HEK293 (cell line): ENCODE data around the gene GALR2.

Source experiments
- CTCF ChIA-PET: fragments of 350-600 bp; formaldehyde crosslinking; extraction: SDS; loops from one replicate; lab custom pipeline; 2021; ENCODE audit warnings: antibody characterized with exemption; lab: Yijun Ruan, JAX
- POLR2A ChIA-PET: fragments of 300-600 bp; formaldehyde crosslinking; extraction: SDS; loops from one replicate; lab custom pipeline; 2020; ENCODE audit warnings: antibody characterized with exemption, inconsistent platforms; lab: Yijun Ruan, JAX
- H3K27ac ChIP-seq: fragments of 200-500 bp; sonication (Bioruptor generic); 2 replicates; pipeline ENCODE4 v1.5.1; 2014; ENCODE audit warnings: low read depth, low read length, control low read depth, inconsistent platforms; ENCODE audit errors: extremely low read depth
- H3K36me3 ChIP-seq, 2 experiments: fragments of 200-500 bp in 1 of 2; sonication (Bioruptor generic) in 1 of 2; 1 replicate in 1 of 2; 2 replicates in 1 of 2; pipeline ENCODE4 v1.5.1; 2014 to 2017; ENCODE audit warnings: inconsistent platforms in 2 of 2, low read length in 2 of 2; ENCODE audit not compliant: control insufficient read depth in 2 of 2, insufficient read depth in 1 of 2
- H3K4me1 ChIP-seq: fragments of 200-500 bp; sonication (Bioruptor generic); 2 replicates; pipeline ENCODE4 v1.5.1; 2014; ENCODE audit warnings: mild to moderate bottlenecking, low read length, inconsistent platforms; ENCODE audit not compliant: control insufficient read depth, insufficient read depth
- H3K4me3 ChIP-seq: 2 replicates; pipeline ENCODE4 v1.5.1; 2011; ENCODE audit warnings: low read depth, mild to moderate bottlenecking, control low read depth, low read length, moderate library complexity
- H3K9me3 ChIP-seq: fragments of 200-500 bp; sonication (Bioruptor generic); 2 replicates; pipeline ENCODE4 v1.5.1; 2014; ENCODE audit warnings: low read depth, low read length, inconsistent platforms; ENCODE audit not compliant: control insufficient read depth, insufficient read depth
- HOXD13 ChIP-seq: sonication (generic); formaldehyde crosslinking; IDR thresholded peaks from 2 replicates; pipeline ENCODE4 v1.8.0; 2022; ENCODE audit warnings: missing genetic modification reagents, borderline replicate concordance
- KLF1 ChIP-seq: fragments of 450-650 bp; formaldehyde crosslinking; IDR thresholded peaks from 2 replicates; pipeline ENCODE4 v1.5.1; 2016; ENCODE audit warnings: missing biosample characterization, missing genetic modification characterization
- PRDM1 ChIP-seq: fragments of 450-650 bp; formaldehyde crosslinking; IDR thresholded peaks from 2 replicates; pipeline ENCODE4; 2016; ENCODE audit warnings: missing biosample characterization, missing genetic modification characterization
- SCRT2 ChIP-seq: fragments of 450-650 bp; formaldehyde crosslinking; IDR thresholded peaks from 2 replicates; pipeline ENCODE4 v1.5.1; 2016; ENCODE audit warnings: missing biosample characterization, missing genetic modification characterization
- SP7 ChIP-seq: fragments of 450-650 bp; formaldehyde crosslinking; IDR thresholded peaks from 2 replicates; pipeline ENCODE4 v1.5.1; 2016; ENCODE audit warnings: missing biosample characterization, missing genetic modification characterization
- ZBTB1 ChIP-seq: fragments of 450-650 bp; formaldehyde crosslinking; IDR thresholded peaks from 2 replicates; pipeline ENCODE4 v1.5.1; 2016; ENCODE audit warnings: missing biosample characterization, missing genetic modification characterization
- ZBTB11 ChIP-seq: fragments of 450-650 bp; formaldehyde crosslinking; conservative IDR thresholded peaks from 2 replicates; pipeline ENCODE4 v1.5.1; 2016; ENCODE audit warnings: low read depth, missing biosample characterization, missing genetic modification characterization
- ZBTB44 ChIP-seq: fragments of 450-650 bp; IDR thresholded peaks from 2 replicates; pipeline ENCODE4 v1.5.1; 2018; ENCODE audit warnings: missing biosample characterization, mild to moderate bottlenecking, missing genetic modification characterization
- ZBTB7A ChIP-seq: fragments of 450-650 bp; formaldehyde crosslinking; IDR thresholded peaks from 2 replicates; pipeline ENCODE4 v1.5.1; 2016; ENCODE audit warnings: low read depth, missing biosample characterization, missing genetic modification characterization
- ZFP41 ChIP-seq: fragments of 450-650 bp; formaldehyde crosslinking; IDR thresholded peaks from 2 replicates; pipeline ENCODE4 v1.5.1; 2016; ENCODE audit warnings: missing biosample characterization, missing genetic modification characterization, borderline replicate concordance
- ZNF138 ChIP-seq: fragments of 450-650 bp; formaldehyde crosslinking; IDR thresholded peaks from 2 replicates; pipeline ENCODE4 v1.5.1; 2016; ENCODE audit warnings: missing biosample characterization, missing genetic modification characterization, borderline replicate concordance
- ZNF24 ChIP-seq: fragments of 450-650 bp; formaldehyde crosslinking; IDR thresholded peaks from 2 replicates; pipeline ENCODE4 v1.5.1; 2016; ENCODE audit warnings: missing biosample characterization, missing genetic modification characterization
- ZNF335 ChIP-seq: fragments of 450-650 bp; formaldehyde crosslinking; conservative IDR thresholded peaks from 2 replicates; pipeline ENCODE4 v1.5.1; 2016; ENCODE audit warnings: missing biosample characterization, missing genetic modification characterization
- ZNF354C ChIP-seq: fragments of 450-650 bp; formaldehyde crosslinking; IDR thresholded peaks from 2 replicates; pipeline ENCODE4 v1.5.1; 2016; ENCODE audit warnings: missing biosample characterization, missing genetic modification characterization, low read depth, borderline replicate concordance
- ZNF362 ChIP-seq: fragments of 450-650 bp; formaldehyde crosslinking; IDR thresholded peaks from 2 replicates; pipeline ENCODE4 v1.5.1; 2016; ENCODE audit warnings: missing biosample characterization, missing genetic modification characterization
- ZNF391 ChIP-seq: fragments of 450-650 bp; formaldehyde crosslinking; IDR thresholded peaks from 2 replicates; pipeline ENCODE4 v1.5.1; 2016; ENCODE audit warnings: low read depth, missing biosample characterization, missing genetic modification characterization, borderline replicate concordance
- ZNF394 ChIP-seq: fragments of 450-650 bp; formaldehyde crosslinking; IDR thresholded peaks from 2 replicates; pipeline ENCODE4 v1.5.1; 2016; ENCODE audit warnings: missing biosample characterization, missing genetic modification characterization, mild to moderate bottlenecking, moderate library complexity, borderline replicate concordance
- ZNF426 ChIP-seq: fragments of 450-650 bp; formaldehyde crosslinking; IDR thresholded peaks from 2 replicates; pipeline ENCODE4 v1.5.1; 2017; ENCODE audit warnings: missing biosample characterization, missing genetic modification characterization, mild to moderate bottlenecking, inconsistent platforms, moderate library complexity
- ZNF433 ChIP-seq: fragments of 450-650 bp; formaldehyde crosslinking; IDR thresholded peaks from 2 replicates; pipeline ENCODE4 v1.5.1; 2016; ENCODE audit warnings: missing biosample characterization, missing genetic modification characterization, low read depth
- ZNF560 ChIP-seq: fragments of 450-650 bp; formaldehyde crosslinking; IDR thresholded peaks from 2 replicates; pipeline ENCODE4 v1.5.1; 2017; ENCODE audit warnings: missing biosample characterization, missing genetic modification characterization, borderline replicate concordance
- ZNF621 ChIP-seq: fragments of 450-650 bp; formaldehyde crosslinking; IDR thresholded peaks from 2 replicates; pipeline ENCODE4 v1.5.1; 2017; ENCODE audit warnings: missing biosample characterization, missing genetic modification characterization
- ZNF660 ChIP-seq: fragments of 450-650 bp; IDR thresholded peaks from 2 replicates; pipeline ENCODE4 v1.5.1; 2018; ENCODE audit warnings: missing biosample characterization, mild to moderate bottlenecking, missing genetic modification characterization
- ZNF664 ChIP-seq: fragments of 450-650 bp; formaldehyde crosslinking; IDR thresholded peaks from 2 replicates; pipeline ENCODE4 v1.5.1; 2016; ENCODE audit warnings: missing biosample characterization, missing genetic modification characterization
- ZSCAN23 ChIP-seq: fragments of 450-650 bp; formaldehyde crosslinking; IDR thresholded peaks from 2 replicates; pipeline ENCODE4 v1.5.1; 2016; ENCODE audit warnings: missing biosample characterization, missing genetic modification characterization

Gene GALR2

GRCh38 chr17:76074390-76075363, at the start of gene GALR2:
TSS of gene GALR2 (plus strand) at chr17:76074781. CDS start at chr17:76074884, 103 bp downstream.
- CTCF ChIA-PET, result interaction anchor here (0.6 to 1.6 kb wide), 4 partner anchors 12 to 61 kb away, joined by 3 to 7 read pairs (median 4); no protein-coding TSS in a partner anchor
- POLR2A ChIA-PET, result interaction anchor here (1.4 kb wide), 1 partner anchor 60 kb away, joined by 5 read pairs; no protein-coding TSS in a partner anchor
- TF ChIP-seq ZNF426 (tag by site-specific recombination) (no peak), ZNF394 (no peak), ZNF664 (tag by site-specific recombination) (no peak), ZBTB11 (tag by site-specific recombination) (no peak), ZNF621 (no peak), ZNF335 (tag by site-specific recombination) (no peak), PRDM1 (tag by site-specific recombination) (no peak), ZFP41 (tag by site-specific recombination) (no peak), HOXD13 (no peak), ZNF354C (tag by site-specific recombination) (no peak), ZBTB1 (no peak), ZNF362 (tag by site-specific recombination) (no peak), ZSCAN23 (tag by site-specific recombination) (no peak)
- H3K27ac ChIP-seq, result no peak within 1 kb of the TSS
- peaks cover 11% of the 10 kb centered on the region for H3K4me1 ChIP-seq
- H3K4me3 ChIP-seq, result peak within 1 kb of the TSS; percentile 7; the same call in 1 of the 2 replicates
- peaks cover 2 to 11% of the 10 kb centered on the region in 2 experiments; a peak in 2 of 3 replicates for H3K36me3 ChIP-seq
- H3K9me3 ChIP-seq, result no peaks in the 10 kb centered on the region

- Histone ChIP-seq H3K36me3 (no peaks in the 10 kb centered on the region), H3K9me3 (no peaks in the 10 kb centered on the region), H3K4me1 (peaks cover 12% of the 10 kb centered on the region), H3K4me3 (no peak overlapping the region), H3K27ac (no peak overlapping the region)
- POLR2A ChIA-PET, result interaction anchor here (0.7 kb wide), 1 partner anchor 503 kb away, joined by 4 read pairs; no protein-coding TSS in a partner anchor
- TF ChIP-seq ZNF660 (tag by site-specific recombination) (no peak), KLF1 (tag by site-specific recombination) (peak; percentile 75)
- CTCF ChIA-PET, result interaction anchor here (1.8 kb wide), 1 partner anchor 11 kb away, joined by 6 read pairs; no protein-coding TSS in a partner anchor
Measured at GRCh38 chr17:76025294-76025693, 49.3 kb upstream of the GALR2 start.

GRCh38 chr17:76026714-76027158, 47.8 kb upstream of the GALR2 start:
- ChIA-PET CTCF (interaction anchor here (0.6 to 1.8 kb wide), 2 partner anchors 13 to 75 kb away, joined by 4 to 6 read pairs; no protein-coding TSS in a partner anchor), POLR2A (interaction anchor here (0.7 kb wide), 1 partner anchor 95 kb away, joined by 4 read pairs; no protein-coding TSS in a partner anchor)
- Histone ChIP-seq H3K27ac (no peak overlapping the region), H3K4me3 (no peak overlapping the region), H3K9me3 (no peaks in the 10 kb centered on the region), H3K4me1 (peaks cover 12% of the 10 kb centered on the region), H3K36me3 (no peaks in the 10 kb centered on the region; a peak in 1 of 3 replicates)
- TF ChIP-seq SCRT2 (no peak), ZNF138 (tag by site-specific recombination) (no peak), ZNF560 (tag by site-specific recombination) (no peak), ZBTB44 (tag by site-specific recombination) (no peak), ZNF391 (tag by site-specific recombination) (no peak), ZNF433 (no peak), ZNF24 (tag by site-specific recombination) (no peak), ZBTB7A (tag by site-specific recombination) (no peak), ZNF394 (no peak), SP7 (tag by site-specific recombination) (no peak)
